AG09309 (cell line): ENCODE measurements around the gene AKT2.

Experiments
- DNase-seq: peaks from one replicate; pipeline ENCODE4 v3.0.0-alpha.2; 2010; ENCODE audit warnings: low read depth
- H3K4me3 ChIP-seq: 2 replicates; pipeline ENCODE4 v1.5.1; 2011; ENCODE audit warnings: mild to moderate bottlenecking, low read depth, low read length, moderate library complexity; ENCODE audit not compliant: control insufficient read depth
- CTCF ChIP-seq: IDR thresholded peaks from 2 replicates; pipeline ENCODE4 v1.5.1; 2011; ENCODE audit warnings: mild to moderate bottlenecking, low read depth, low read length, inconsistent platforms; ENCODE audit not compliant: insufficient read depth, control insufficient read depth; ENCODE audit errors: missing control alignments

Gene AKT2

GRCh38 chr19:40192758-40193586, 92.2 kb downstream of the AKT2 start:
- H3K4me3 ChIP-seq = peak overlapping the region; percentile 81; the same call in 1 of the 2 replicates
- no peak for TF ChIP-seq CTCF
- no peak for DNase-seq

GRCh38 chr19:40191836-40192646, 93.1 kb downstream of the AKT2 start:
- peak overlapping the region; percentile 81 for H3K4me3 ChIP-seq
- DNase-seq = no peak
- TF ChIP-seq CTCF = no peak

- DNase-seq = peak; percentile 11
- H3K4me3 ChIP-seq = peak within 1 kb of the TSS; percentile 81
- no peak for TF ChIP-seq CTCF
Measured at GRCh38 chr19:40190891-40191835, 94.0 kb downstream of the AKT2 start, which contains the start of gene MAP3K10. TSS of gene MAP3K10 (plus strand) at chr19:40191426. CDS start at chr19:40192032, 606 bp downstream.

GRCh38 chr19:40184273-40184672, 100.9 kb downstream of the AKT2 start:
- no peak overlapping the region for H3K4me3 ChIP-seq
- no peak for TF ChIP-seq CTCF
- no peak for DNase-seq
